Natural killer cell (primary cell): ENCODE data around the gene CCT4. TPM values are rescaled to one million over a fixed set of nuclear protein-coding genes. Genes with fewer than 3 reads are reported as not detected.
"Not testable (repeated sequence)": the region's sequence is repeated elsewhere in the genome, so short reads cannot be mapped to it uniquely, and the experiment has no call there.

ENCODE experiments used
- ATAC-seq, 3 donors: fragments of 150-1000 bp in 2 of 3; fragments of 200-7000 bp in 1 of 3; cut with Tn5 transposase; 1 replicate in 1 of 3; 2 replicates in 2 of 3; pipeline ENCODE4 v1.10.0; 2021; ENCODE audit warnings: mild to moderate bottlenecking in 2 of 3, moderate library complexity in 2 of 3
- DNase-seq, 2 donors: peaks; one replicate each; pipeline versions ENCODE4 v3.0.0 to v3.0.0-alpha.2; 2013 to 2021; ENCODE audit warnings: mixed read lengths in 1 of 2
- H3K27ac ChIP-seq: one replicate; pipeline ENCODE4 v1.5.1; 2013; ENCODE audit warnings: mild to moderate bottlenecking, low read length
- H3K27me3 ChIP-seq: one replicate; pipeline ENCODE4 v1.6.1; 2013; ENCODE audit warnings: low read length; ENCODE audit not compliant: control insufficient read depth, insufficient read depth
- H3K36me3 ChIP-seq: one replicate; pipeline ENCODE4 v1.6.1; 2013; ENCODE audit warnings: low read length; ENCODE audit not compliant: control insufficient read depth, insufficient read depth
- H3K4me1 ChIP-seq: one replicate; pipeline ENCODE4 v1.6.1; 2013; ENCODE audit warnings: low read length; ENCODE audit not compliant: control insufficient read depth, insufficient read depth
- H3K4me3 ChIP-seq: one replicate; pipeline ENCODE4 v1.5.1; 2013; ENCODE audit warnings: low read length
- H3K9me3 ChIP-seq: one replicate; pipeline ENCODE4 v1.6.1; 2013; ENCODE audit warnings: low read length; ENCODE audit not compliant: control insufficient read depth, insufficient read depth
- H3K27ac Mint-ChIP-seq, 2 donors: one replicate each; pipeline ENCODE4 v1.8.0; 2022; ENCODE audit warnings: mild to moderate bottlenecking in 2 of 2, mixed read lengths in 2 of 2, moderate library complexity in 1 of 2
- H3K27me3 Mint-ChIP-seq, 2 donors: one replicate each; pipeline ENCODE4 v1.8.0; 2022; ENCODE audit warnings: low read depth in 2 of 2, mixed read lengths in 2 of 2
- H3K36me3 Mint-ChIP-seq: one replicate; pipeline ENCODE4 v1.8.0; 2022; ENCODE audit warnings: mixed read lengths
- H3K4me1 Mint-ChIP-seq, 2 donors: one replicate each; pipeline ENCODE4 v1.8.0; 2022; ENCODE audit warnings: mixed read lengths in 2 of 2
- H3K4me3 Mint-ChIP-seq: one replicate; pipeline ENCODE4 v1.8.0; 2022; ENCODE audit warnings: mild to moderate bottlenecking, moderate library complexity, mixed read lengths
- H3K9me3 Mint-ChIP-seq, 2 donors: one replicate each; pipeline ENCODE4 v1.8.0; 2022; ENCODE audit warnings: mixed read lengths in 2 of 2
- CTCF ChIP-seq: fragments of 200-600 bp; IDR thresholded peaks from one replicate; pipeline ENCODE4 v1.8.0; 2022; ENCODE audit warnings: antibody characterized with exemption
- WGBS: methylation state at CpG from one replicate; pipeline ENCODE4 v1.1.7; 2013; ENCODE audit warnings: missing lambda C conversion rate; ENCODE audit not compliant: insufficient coverage; 5-methylcytosine and 5-hydroxymethylcytosine counted together
- intact Hi-C: fragments of 100-400 bp; cut with micrococcal nuclease; formaldehyde crosslinking; loops from one replicate; pipeline ENCODE4 v1.14.2; 2022
- total RNA-seq, 4 donors: library from RNA; stranded (reverse); fragments of 120-200 nt in 1 of 4; gene quantifications; one replicate each; pipeline versions ENCODE4 v1.2.3 to v1.2.4, GENCODE V29; 2013 to 2022

Gene CCT4
- total RNA-seq, 3 donors from 2014 or later (not counting 1 experiment from before 2014, with no cell fraction given), result 79.4 to 108 (median 84.5) TPM

DNA sequence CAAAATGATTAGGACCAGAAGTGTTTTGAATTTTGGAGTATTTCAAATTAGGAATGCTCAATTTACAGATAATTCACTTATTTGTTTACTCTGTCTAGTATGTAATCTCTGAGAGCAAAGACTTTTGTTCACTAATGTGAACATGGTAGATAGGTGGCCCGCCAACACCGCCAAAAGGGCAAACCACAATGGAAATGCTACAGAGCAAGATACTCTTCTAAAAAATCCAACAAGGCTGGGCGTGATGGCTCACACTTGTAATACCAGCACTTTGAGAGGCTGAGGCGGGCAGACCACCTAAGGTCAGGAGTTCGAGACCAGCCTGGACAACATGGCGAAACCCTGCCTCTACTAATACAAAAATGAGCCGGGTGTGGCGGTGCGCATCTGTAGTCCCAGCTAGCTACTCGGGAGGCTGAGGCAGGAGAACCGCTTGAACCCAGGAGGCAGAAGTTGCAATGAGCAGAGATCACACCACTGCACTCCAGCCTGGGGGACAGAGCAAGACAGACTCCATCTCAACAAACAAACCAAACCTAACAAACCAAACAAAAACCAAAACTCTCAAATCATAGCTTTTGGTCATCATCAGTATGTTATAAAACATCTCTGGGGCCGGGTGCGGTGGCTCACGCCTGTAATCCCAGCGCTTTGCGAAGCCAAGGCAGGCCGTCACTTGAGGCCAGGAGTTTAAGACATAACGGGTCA lies 2.4 kb downstream of the CCT4 start:
- peaks cover 17% of the 10 kb centered on the region for H3K4me1 ChIP-seq
- intact Hi-C loops, result loop anchor here (5.0 kb wide), 1 partner anchor 821 kb away; the partner anchor contains the start of gene EHBP1
- ATAC-seq, result no peak
- no peaks in the 10 kb centered on the region for H3K27me3 Mint-ChIP-seq
- H3K27ac ChIP-seq, result no peak overlapping the region
- H3K27me3 ChIP-seq, result no peaks in the 10 kb centered on the region
- H3K36me3 ChIP-seq, result peaks cover 29% of the 10 kb centered on the region
- peaks cover 30 to 31% of the 10 kb centered on the region in 2 donors for H3K4me1 Mint-ChIP-seq
- TF ChIP-seq CTCF, result no peak
- no peak for DNase-seq
- H3K27ac Mint-ChIP-seq, result peak overlapping the region; percentile 94 to 99
- H3K36me3 Mint-ChIP-seq, result no peaks in the 10 kb centered on the region
- WGBS, result 92% methylated on average over 18 of the region's 18 CpGs
- no peaks in the 10 kb centered on the region for H3K9me3 Mint-ChIP-seq
- H3K4me3 ChIP-seq, result no peak overlapping the region
- peak overlapping the region; percentile 21 for H3K4me3 Mint-ChIP-seq
- H3K9me3 ChIP-seq, result no peaks in the 10 kb centered on the region

DNA sequence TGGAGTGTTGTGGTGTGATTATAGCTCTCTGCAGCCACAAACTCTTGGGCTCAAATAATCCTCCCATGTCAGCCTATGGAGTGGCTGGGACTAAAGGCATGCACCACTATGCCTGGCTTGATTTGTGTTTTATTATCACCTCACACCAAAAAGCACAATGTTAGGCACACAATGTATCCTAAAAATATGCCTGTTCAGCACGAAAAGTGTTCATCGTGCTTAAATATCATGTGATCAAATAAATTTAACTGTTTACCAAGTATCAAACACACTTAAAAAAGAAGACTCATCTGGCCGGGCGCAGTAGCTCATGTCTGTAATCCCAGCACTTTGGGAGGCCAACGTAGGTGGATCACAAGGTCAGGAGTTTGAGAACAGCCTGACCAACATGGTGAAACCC lies 5.6 kb downstream of the CCT4 start:
- no peaks in the 10 kb centered on the region for H3K9me3 Mint-ChIP-seq
- H3K27me3 ChIP-seq, result no peaks in the 10 kb centered on the region
- peaks cover 15 to 23% of the 10 kb centered on the region in 2 donors for H3K4me1 Mint-ChIP-seq
- no peak for TF ChIP-seq CTCF
- no peak for DNase-seq
- intact Hi-C loops, result no loop called here
- H3K4me3 Mint-ChIP-seq, result no peak overlapping the region
- no peaks in the 10 kb centered on the region for H3K9me3 ChIP-seq
- no peaks in the 10 kb centered on the region for H3K36me3 Mint-ChIP-seq
- H3K27ac ChIP-seq, result no peak overlapping the region
- H3K27me3 Mint-ChIP-seq, result no peaks in the 10 kb centered on the region
- peaks cover 58% of the 10 kb centered on the region for H3K36me3 ChIP-seq
- no peak overlapping the region for H3K27ac Mint-ChIP-seq
- H3K4me3 ChIP-seq, result no peak overlapping the region
- 98% methylated on average over 5 of the region's 5 CpGs for WGBS
- no peak for ATAC-seq
- H3K4me1 ChIP-seq, result peaks cover 11% of the 10 kb centered on the region

GRCh38 chr2:61879351-61879750 lies 9.1 kb downstream of the CCT4 start:
- DNase-seq, H3K36me3 Mint-ChIP-seq, H3K9me3 Mint-ChIP-seq, H3K9me3 ChIP-seq, H3K4me3 Mint-ChIP-seq, intact Hi-C loops, H3K27me3 ChIP-seq, H3K4me1 Mint-ChIP-seq, H3K4me1 ChIP-seq, H3K27ac ChIP-seq, H3K27me3 Mint-ChIP-seq, ATAC-seq, H3K4me3 ChIP-seq: not testable (repeated sequence)
- peaks cover 85% of the 10 kb centered on the region for H3K36me3 ChIP-seq
- 100% methylated on average over 2 of the region's 4 CpGs for WGBS
- peak overlapping the region in 1 of 2 donors; percentile 51 for H3K27ac Mint-ChIP-seq

- Histone ChIP-seq H3K4me3 (no peak overlapping the region), H3K27ac (no peak overlapping the region), H3K27me3 (no peaks in the 10 kb centered on the region), H3K36me3 (peaks cover 88% of the 10 kb centered on the region), H3K4me1 (no peaks in the 10 kb centered on the region), H3K9me3 (no peaks in the 10 kb centered on the region)
- TF ChIP-seq CTCF, result no peak
- Mint-ChIP-seq H3K9me3 (no peaks in the 10 kb centered on the region), H3K27me3 (no peaks in the 10 kb centered on the region), H3K27ac (no peak overlapping the region), H3K4me1 (no peaks in the 10 kb centered on the region), H3K36me3 (peaks cover 7% of the 10 kb centered on the region), H3K4me3 (no peak overlapping the region)
- no peak for DNase-seq
- intact Hi-C loops, result no loop called here
- ATAC-seq, result no peak
- 94% methylated on average over 3 of the region's 3 CpGs for WGBS
These were observed 9.7 kb downstream of the CCT4 start for GRCh38 chr2:61878761-61879160.
